GM21390 (cell line): ENCODE measurements around the gene MFSD12.
"Not testable (repeated sequence)": the region's sequence is repeated elsewhere in the genome, so short reads cannot be mapped to it uniquely, and the experiment has no call there.

Experiments
- ATAC-seq: cut with Tn5 transposase; IDR thresholded peaks from one replicate; pipeline ENCODE4 v1.9.1; 2021; ENCODE audit not compliant: unreplicated experiment

The MFSD12 gene

GRCh38 chr19:3585301-3586126 lies 28.1 kb upstream of the MFSD12 start, which contains the start of gene GIPC3:
Gene GIPC3 (plus strand): TSS chr19:3585478. CDS start chr19:3585598, 120 bp downstream.
- ATAC-seq, result no peak

GRCh38 chr19:3584036-3584802 lies 26.8 kb upstream of the MFSD12 start:
- ATAC-seq, result not testable (repeated sequence)

GRCh38 chr19:3581792-3582191 lies 24.4 kb upstream of the MFSD12 start:
- not testable (repeated sequence) for ATAC-seq

GRCh38 chr19:3580156-3580934 lies 23.0 kb upstream of the MFSD12 start:
- ATAC-seq, result no peak

GRCh38 chr19:3578390-3578789 lies 21.0 kb upstream of the MFSD12 start:
- no peak for ATAC-seq

- ATAC-seq, result no peak
These were observed 20.4 kb upstream of the MFSD12 start for GRCh38 chr19:3577723-3578344.

- ATAC-seq, result no peak
These were observed 19.5 kb upstream of the MFSD12 start for GRCh38 chr19:3576696-3577443.

GRCh38 chr19:3575949-3576673 lies 18.7 kb upstream of the MFSD12 start:
- ATAC-seq, result no peak

GRCh38 chr19:3575260-3575741 lies 17.9 kb upstream of the MFSD12 start:
- ATAC-seq, result no peak

- ATAC-seq, result no peak
These were observed 16.7 kb upstream of the MFSD12 start for GRCh38 chr19:3573858-3574637.

GRCh38 chr19:3573162-3573857 lies 15.9 kb upstream of the MFSD12 start:
- no peak for ATAC-seq

GRCh38 chr19:3572855-3573161 lies 15.4 kb upstream of the MFSD12 start, which contains the start of gene HMG20B:
Gene HMG20B (plus strand): TSS chr19:3572944. CDS start chr19:3573310, 366 bp downstream.
- no peak for ATAC-seq

- ATAC-seq, result peak; percentile 87
These were observed 14.9 kb upstream of the MFSD12 start for GRCh38 chr19:3572132-3572854.

GRCh38 chr19:3570606-3571011 lies 13.2 kb upstream of the MFSD12 start:
- ATAC-seq, result no peak

GRCh38 chr19:3570042-3570441 lies 12.7 kb upstream of the MFSD12 start:
- not testable (repeated sequence) for ATAC-seq

GRCh38 chr19:3565139-3565538 lies 7.8 kb upstream of the MFSD12 start:
- ATAC-seq, result no peak
